ENCODE data around the gene WNT16. TPM values are rescaled to one million over a fixed set of nuclear protein-coding genes. Genes with fewer than 3 reads are reported as not detected.

WNT16 gene
- total and polyA plus RNA-seq, 2 of the 8 experiments (the other 6 are each of a cell fraction or from before 2014, with no cell fraction given), result 0.11 to 0.52 TPM

DNA sequence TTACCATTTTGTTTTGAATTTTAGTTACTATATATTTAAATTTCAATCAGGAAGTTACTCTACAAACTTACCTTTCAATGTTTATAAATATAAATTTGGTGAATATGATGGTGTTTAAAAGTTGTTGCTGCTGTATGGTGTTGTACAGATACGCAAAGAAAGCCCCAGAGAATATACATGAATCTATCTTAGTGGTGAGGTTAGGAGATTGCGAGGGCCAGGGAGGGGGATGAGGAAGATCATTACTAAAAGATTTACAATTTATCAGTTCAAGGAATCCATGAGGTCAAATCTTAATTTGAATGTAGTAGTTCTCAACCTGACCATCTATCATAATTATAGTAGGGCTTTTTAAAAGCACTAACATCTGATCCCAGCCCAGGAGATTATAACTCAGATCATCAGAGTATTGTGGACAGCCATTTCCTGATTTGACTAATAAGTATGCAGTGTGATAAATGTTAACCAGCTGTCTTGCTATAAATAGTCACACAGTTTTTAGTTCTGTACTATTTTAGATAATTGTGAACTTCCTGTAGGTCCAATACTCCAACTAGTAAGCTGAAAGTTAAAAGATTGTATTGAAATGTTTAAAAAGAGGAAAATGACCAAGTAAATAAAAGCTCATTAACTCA lies 43.7 kb downstream of the WNT16 start:
- Histone ChIP-seq H3K23ac (ENCODE audit: insufficient read length) (no peak overlapping the region), H3K4me2 (ENCODE audit: insufficient read depth in 1 of 2, low read depth in 2 of 2, low read length in 2 of 2) (no peak overlapping the region), H2BK120ac (replicated peaks; ENCODE audit: low read depth, low read length) (no peak overlapping the region), H2AK5ac (ENCODE audit: low read depth, low read length) (no peak overlapping the region), H3K4me1 (replicated peaks in 1 of 4; ENCODE audit: control insufficient read depth in 3 of 4, insufficient read depth in 4 of 4, low read length in 3 of 4) (peaks cover 0 to 2% (median 0%) of the 10 kb centered on the region in 4 experiments; a peak in 2 of 7 replicates), H3K79me2 (ENCODE audit: control insufficient read depth in 1 of 2, insufficient read depth in 2 of 2, low read length in 2 of 2) (peaks cover 0 to 2% of the 10 kb centered on the region in 2 experiments; a peak in 1 of 4 replicates), H3K23me2 (ENCODE audit: low read depth, low read length) (no peaks in the 10 kb centered on the region), H3K4me3 (ENCODE audit: extremely low read depth in 1 of 4, insufficient read depth in 2 of 4, low read depth in 3 of 4, low read length in 4 of 4) (no peak overlapping the region), H3K18ac (ENCODE audit: extremely low read depth, low read length) (no peak overlapping the region), H3K14ac (ENCODE audit: insufficient read length) (no peak overlapping the region), H2BK20ac (ENCODE audit: low read length) (no peak overlapping the region), H3K27ac (ENCODE audit: low read depth, low read length) (no peak overlapping the region), H3K9me3 (ENCODE audit: insufficient read depth in 2 of 2, low read depth in 1 of 2, low read length in 1 of 2) (no peaks in the 10 kb centered on the region), H3K79me1 (ENCODE audit: low read depth, low read length) (no peaks in the 10 kb centered on the region), H3K9ac (replicated peaks in 1 of 4; ENCODE audit: extremely low read depth in 1 of 4, low read depth in 3 of 4, low read length in 3 of 4) (no peak overlapping the region), H3K36me3 (ENCODE audit: control insufficient read depth in 2 of 4, insufficient read depth in 4 of 4, low read length in 3 of 4) (peaks cover 0 to 36% (median 15%) of the 10 kb centered on the region in 4 experiments; a peak in 6 of 8 replicates), H2AFZ (ENCODE audit: low read length) (no peak overlapping the region), H3K4ac (replicated peaks; ENCODE audit: insufficient read length, low read depth, low read length) (no peak overlapping the region), H2BK5ac (ENCODE audit: low read depth, low read length) (no peak overlapping the region), H4K20me1 (replicated peaks in 1 of 2; ENCODE audit: control insufficient read depth in 1 of 2, insufficient read depth in 2 of 2, low read length in 2 of 2) (no peaks in the 10 kb centered on the region), H2BK12ac (ENCODE audit: low read depth, low read length) (no peak overlapping the region), H3K56ac (replicated peaks; ENCODE audit: insufficient read length, low read depth, low read length) (no peak overlapping the region), H3K27me3 (replicated peaks in 1 of 4; ENCODE audit: control insufficient read depth in 3 of 4, extremely low read depth in 1 of 4, insufficient read depth in 3 of 4, low read length in 3 of 4) (peaks cover 0 to 1% (median 0%) of the 10 kb centered on the region in 4 experiments; a peak in 1 of 7 replicates), H4K5ac (ENCODE audit: insufficient read length, low read depth, low read length) (no peak overlapping the region), H4K91ac (replicated peaks; ENCODE audit: insufficient read length, low read length) (no peak overlapping the region), H4K8ac (ENCODE audit: extremely low read depth, insufficient read depth, low read length) (no peak overlapping the region), H2BK15ac (ENCODE audit: low read length) (no peak overlapping the region)
- CTCF ChIA-PET (ENCODE audit: partially characterized antibody), result interaction anchor here (1.0 to 3.8 kb wide), 6 partner anchors 13 to 622 kb away, joined by 3 to 16 read pairs (median 4); partner anchors contain the start of gene FAM3C
- no peak for DNase-seq (ENCODE audit: low read depth in 1 of 2, low spot score in 2 of 2)
- 95% methylated on average over 2 of the region's 2 CpGs; no CpG with 5 or more reads in 1 of the 2 experiments for WGBS, 2 experiments (ENCODE audit: extremely low coverage in 1 of 2, insufficient coverage in 1 of 2, insufficient read length in 1 of 2, insufficient replicate concordance in 2 of 2, low coverage in 1 of 2, low lambda C conversion rate in 2 of 2, missing lambda C conversion rate in 1 of 2)
- FAIRE-seq, result no peak
- POLR2A ChIA-PET (ENCODE audit: partially characterized antibody), result no interaction called here
- TF ChIP-seq CREB1 (IDR thresholded peaks at IDR 0.05), result no peak
- TF ChIP-seq POLR2AphosphoS5 (IDR thresholded peaks at IDR 0.05; ENCODE audit: low read depth, low read length), result no peak
- TF ChIP-seq SIN3A (conservative IDR thresholded peaks at IDR 0.05 in 1 of 2, IDR thresholded peaks at IDR 0.05 in 1 of 2; ENCODE audit: low read depth in 1 of 2, low read length in 2 of 2), result no peak
- TF ChIP-seq YY1 (IDR thresholded peaks at IDR 0.05; ENCODE audit: low read depth, low read length), result no peak
- TF ChIP-seq BCL11A (IDR thresholded peaks at IDR 0.05; ENCODE audit: low read depth in 2 of 2, low read length in 2 of 2), result no peak
- no peak for TF ChIP-seq TEAD4 (IDR thresholded peaks at IDR 0.05; ENCODE audit: low read depth, low read length)
- TF ChIP-seq SIX5 (IDR thresholded peaks at IDR 0.05; ENCODE audit: low read depth, low read length), result no peak
- TF ChIP-seq, protein P1, sequence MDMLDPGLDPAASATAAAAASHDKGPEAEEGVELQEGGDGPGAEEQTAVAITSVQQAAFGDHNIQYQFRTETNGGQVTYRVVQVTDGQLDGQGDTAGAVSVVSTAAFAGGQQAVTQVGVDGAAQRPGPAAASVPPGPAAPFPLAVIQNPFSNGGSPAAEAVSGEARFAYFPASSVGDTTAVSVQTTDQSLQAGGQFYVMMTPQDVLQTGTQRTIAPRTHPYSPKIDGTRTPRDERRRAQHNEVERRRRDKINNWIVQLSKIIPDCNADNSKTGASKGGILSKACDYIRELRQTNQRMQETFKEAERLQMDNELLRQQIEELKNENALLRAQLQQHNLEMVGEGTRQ (IDR thresholded peaks at IDR 0.05; ENCODE audit: low read length), result no peak
- TF ChIP-seq RFX5 (IDR thresholded peaks at IDR 0.05; ENCODE audit: borderline replicate concordance, low read depth, low read length), result no peak
- no peak for TF ChIP-seq ZNF274 (IDR thresholded peaks at IDR 0.05; ENCODE audit: borderline replicate concordance, extremely low read depth, low read length)
- no peak for TF ChIP-seq SP4 (IDR thresholded peaks at IDR 0.05; ENCODE audit: low read length)
- no peak for TF ChIP-seq HDAC2 (IDR thresholded peaks at IDR 0.05; ENCODE audit: borderline replicate concordance in 1 of 2, low read depth in 2 of 2, low read length in 2 of 2)
- TF ChIP-seq GTF2F1 (IDR thresholded peaks at IDR 0.05; ENCODE audit: borderline replicate concordance, low read depth, low read length), result no peak

Data from H1 (cell line).